PC-3 (cell line): ENCODE results near the gene HLA-DRB1. TPM values are rescaled to one million over a fixed set of nuclear protein-coding genes. Genes with fewer than 3 reads are reported as not detected.

Source experiments
- ATAC-seq: fragments of 200-7000 bp; cut with Tn5 transposase; 2 replicates; pipeline ENCODE4 v1.9.1; 2020; ENCODE audit warnings: mild to moderate bottlenecking, moderate library complexity
- BruUV-seq: library from RNA; stranded (reverse); fragments of 400-500 nt; replicated peaks from 2 replicates; lab custom pipeline; 2021; lab: Mats Ljungman, UMichigan
- CTCF ChIA-PET: fragments of 300-600 bp; sonication (Branson Sonifier 250); formaldehyde crosslinking; loops from one replicate; lab custom pipeline; 2022; ENCODE audit warnings: antibody characterized with exemption; lab: Charles Lee
- POLR2A ChIA-PET: fragments of 300-600 bp; sonication (Branson Sonifier 250); formaldehyde crosslinking; loops from one replicate; lab custom pipeline; 2022; ENCODE audit warnings: antibody characterized with exemption; ENCODE audit not compliant: unreplicated experiment; lab: Charles Lee
- DNase-seq: peaks from one replicate; pipeline ENCODE4 v3.0.0-alpha.2; 2015
- H2AFZ ChIP-seq: fragments of 300-600 bp; sonication (generic); 2 replicates; pipeline ENCODE4 v1.6.0; 2016; ENCODE audit warnings: antibody characterized with exemption, low read length
- H3F3A ChIP-seq: fragments of 300-600 bp; sonication (generic); one replicate; pipeline ENCODE4 v1.6.0; 2017; ENCODE audit warnings: antibody characterized with exemption, low read length, control low read depth, mild to moderate bottlenecking; ENCODE audit not compliant: unreplicated experiment
- H3K27ac ChIP-seq: fragments of 300-600 bp; sonication (generic); 2 replicates; pipeline ENCODE4 v1.5.1; 2016; ENCODE audit warnings: mild to moderate bottlenecking, low read length
- H3K27me3 ChIP-seq: fragments of 300-600 bp; sonication (generic); 2 replicates; pipeline ENCODE4 v1.6.1; 2016; ENCODE audit warnings: low read length, mixed read lengths
- H3K36me3 ChIP-seq: fragments of 300-600 bp; sonication (generic); 2 replicates; pipeline ENCODE4 v1.6.1; 2016; ENCODE audit warnings: low read depth, mixed run types, low read length, mixed read lengths
- H3K4me1 ChIP-seq: fragments of 300-600 bp; sonication (generic); 2 replicates; pipeline ENCODE4 v1.5.1; 2016; ENCODE audit warnings: low read length; ENCODE audit not compliant: insufficient read depth
- H3K4me2 ChIP-seq: fragments of 300-600 bp; sonication (generic); 2 replicates; pipeline ENCODE4 v1.6.0; 2016; ENCODE audit warnings: low read length
- H3K4me3 ChIP-seq: fragments of 300-600 bp; sonication (generic); 2 replicates; pipeline ENCODE4 v1.5.1; 2016; ENCODE audit warnings: mild to moderate bottlenecking, low read length, mixed read lengths
- H3K79me2 ChIP-seq: fragments of 300-600 bp; sonication (generic); 2 replicates; pipeline ENCODE4 v1.6.1; 2017; ENCODE audit warnings: low read length, mixed read lengths
- H3K9ac ChIP-seq: fragments of 300-600 bp; sonication (generic); 2 replicates; pipeline ENCODE4 v1.6.0; 2016; ENCODE audit warnings: mild to moderate bottlenecking, low read length
- H3K9me2 ChIP-seq: fragments of 300-600 bp; sonication (generic); replicated peaks from 2 replicates; pipeline ENCODE4 v1.6.1; 2016; ENCODE audit warnings: mixed run types, low read length, mixed read lengths
- H3K9me3 ChIP-seq: fragments of 300-600 bp; sonication (generic); 2 replicates; pipeline ENCODE4 v1.6.1; 2016; ENCODE audit warnings: low read length, mixed read lengths
- H4K20me1 ChIP-seq: fragments of 300-600 bp; sonication (generic); 2 replicates; pipeline ENCODE4 v1.6.1; 2016; ENCODE audit warnings: low read length, mixed read lengths
- CTCF ChIP-seq: fragments of 300-600 bp; sonication (generic); conservative IDR thresholded peaks from 2 replicates; pipeline ENCODE4 v1.5.1; 2017; ENCODE audit warnings: antibody characterized with exemption, low read depth, mild to moderate bottlenecking, low read length
- EZH2 ChIP-seq: fragments of 300-600 bp; sonication (generic); IDR thresholded peaks from one replicate; pipeline ENCODE4 v1.6.1; 2017; ENCODE audit warnings: antibody characterized with exemption, mild to moderate bottlenecking, low read length; ENCODE audit not compliant: unreplicated experiment
- EZH2phosphoT487 ChIP-seq: fragments of 300-600 bp; sonication (generic); IDR thresholded peaks from 2 replicates; pipeline ENCODE4 v1.6.1; 2018; ENCODE audit warnings: mild to moderate bottlenecking, antibody characterized with exemption, low read length, borderline replicate concordance
- intact Hi-C: fragments of 100-400 bp; cut with micrococcal nuclease; formaldehyde crosslinking; loops from 2 replicates; pipeline ENCODE4 v1.9.0; 2023
- total RNA-seq: library from RNA; depleted of rRNA; stranded (reverse); fragments of >200 nt; gene quantifications from 2 replicates; pipeline ENCODE4 v1.2.3, GENCODE V29; 2014

HLA-DRB1 gene
- total RNA-seq, 1 experiment from 2014 or later: not detected

DNA sequence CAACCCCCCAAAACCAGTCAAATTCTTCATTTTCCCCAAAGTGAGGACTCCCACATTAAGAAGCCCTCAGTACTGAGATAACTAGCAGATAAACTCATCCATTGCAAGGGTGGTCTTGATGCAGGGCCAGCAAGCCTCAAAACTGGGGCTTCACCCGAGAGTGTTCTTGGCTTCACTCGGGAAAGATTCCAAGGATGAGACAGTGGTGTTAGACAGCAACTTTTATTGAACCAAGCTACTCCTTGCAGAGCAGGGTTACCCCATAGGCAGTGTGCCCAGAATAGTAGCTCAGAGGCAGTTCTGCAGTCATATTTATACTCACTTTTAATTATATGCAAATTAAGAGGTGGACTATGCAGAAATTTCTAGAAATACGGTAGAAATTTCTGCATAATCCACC is 31.7 kb upstream of the HLA-DRB1 start:
- Histone ChIP-seq H3K4me1 (no peaks in the 10 kb centered on the region), H3K4me2 (no peak overlapping the region), H3F3A (no peaks in the 10 kb centered on the region), H3K9me2 (no peaks in the 10 kb centered on the region), H3K27ac (no peak overlapping the region), H3K36me3 (no peaks in the 10 kb centered on the region), H3K27me3 (no peaks in the 10 kb centered on the region), H4K20me1 (no peaks in the 10 kb centered on the region), H3K79me2 (no peaks in the 10 kb centered on the region), H3K9ac (no peak overlapping the region), H3K9me3 (no peaks in the 10 kb centered on the region), H2AFZ (no peak overlapping the region), H3K4me3 (no peak overlapping the region)
- TF ChIP-seq EZH2phosphoT487 (no peak), CTCF (no peak), EZH2 (no peak)
- CTCF ChIA-PET: interaction anchor here (1.1 kb wide), 1 partner anchor 217 kb away, joined by 6 read pairs; the partner anchor contains the start of gene TAP2
- ATAC-seq: no peak
- no TSS peak for BruUV-seq
- DNase-seq: no peak
- intact Hi-C loops: no loop called here
- POLR2A ChIA-PET: no interaction called here

DNA sequence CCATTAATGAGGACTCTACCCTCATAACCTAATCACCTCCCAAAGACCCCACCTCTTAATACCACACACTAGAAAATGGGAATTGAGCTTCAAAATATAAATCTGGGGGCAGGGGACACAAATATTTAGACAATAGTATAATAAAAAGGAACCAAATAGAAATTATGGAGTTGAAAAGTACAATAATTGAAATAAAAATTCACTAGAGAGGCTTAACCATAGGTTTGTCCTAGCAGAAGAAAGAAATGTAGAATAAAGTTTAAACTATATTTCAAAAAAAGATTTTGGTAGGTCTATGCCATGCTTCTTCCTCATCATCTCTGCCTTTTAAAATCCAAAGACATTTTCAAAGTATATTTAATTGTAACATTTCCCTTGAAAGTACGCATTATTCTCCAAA is 28.1 kb upstream of the HLA-DRB1 start:
- no peaks in the 10 kb centered on the region for H3K79me2 ChIP-seq
- BruUV-seq: no TSS peak
- no peaks in the 10 kb centered on the region for H4K20me1 ChIP-seq
- no peaks in the 10 kb centered on the region for H3K4me1 ChIP-seq
- H3K36me3 ChIP-seq: no peaks in the 10 kb centered on the region
- H3K4me3 ChIP-seq: no peak overlapping the region
- no peaks in the 10 kb centered on the region for H3K9me3 ChIP-seq
- no peak overlapping the region for H2AFZ ChIP-seq
- no peak overlapping the region for H3K4me2 ChIP-seq
- no peak overlapping the region for H3K27ac ChIP-seq
- intact Hi-C loops: no loop called here
- H3K27me3 ChIP-seq: no peaks in the 10 kb centered on the region
- H3K9ac ChIP-seq: no peak overlapping the region
- ATAC-seq: no peak
- no peak for TF ChIP-seq CTCF
- DNase-seq: no peak
- no peaks in the 10 kb centered on the region for H3K9me2 ChIP-seq
- no peaks in the 10 kb centered on the region for H3F3A ChIP-seq
- ChIA-PET POLR2A (no interaction called here), CTCF (no interaction called here)

- POLR2A ChIA-PET: no interaction called here
- CTCF ChIA-PET: no interaction called here
Observed at GRCh38 chr6:32615885-32616532, 26.4 kb upstream of the HLA-DRB1 start.

More at GRCh38 chr6:32615885-32616532, 26.4 kb upstream of the HLA-DRB1 start:
- BruUV-seq: no TSS peak
- Histone ChIP-seq H3F3A (no peaks in the 10 kb centered on the region), H3K79me2 (no peaks in the 10 kb centered on the region), H3K4me3 (no peak overlapping the region), H3K4me1 (no peaks in the 10 kb centered on the region), H3K36me3 (no peaks in the 10 kb centered on the region), H2AFZ (no peak overlapping the region), H3K9ac (no peak overlapping the region), H3K4me2 (no peak overlapping the region), H3K9me3 (no peaks in the 10 kb centered on the region), H3K9me2 (no peaks in the 10 kb centered on the region), H3K27me3 (no peaks in the 10 kb centered on the region), H4K20me1 (no peaks in the 10 kb centered on the region), H3K27ac (no peak overlapping the region)
- DNase-seq (no peak), ATAC-seq (no peak)
- TF ChIP-seq EZH2 (no peak), CTCF (no peak), EZH2phosphoT487 (no peak)
- intact Hi-C loops: no loop called here
